Measurements from ENCODE around the gene CHRNA3. TPM values are rescaled to one million over a fixed set of nuclear protein-coding genes. Genes with fewer than 3 reads are reported as not detected.

Gene CHRNA3
- total RNA-seq, 1 donor = not detected

GRCh38 chr15:78637776-78638435 lies 17.1 kb upstream of the CHRNA3 start:
- no peak for DNase-seq (ENCODE audit: low read depth in 2 of 3, low spot score in 2 of 3)

GRCh38 chr15:78636378-78636859 lies 15.6 kb upstream of the CHRNA3 start:
- DNase-seq (ENCODE audit: low read depth in 2 of 3, low spot score in 2 of 3) = no peak

- DNase-seq (ENCODE audit: low read depth in 2 of 3, low spot score in 2 of 3) = no peak
Measured at GRCh38 chr15:78635346-78635745, 14.6 kb upstream of the CHRNA3 start.

GRCh38 chr15:78634210-78635145 lies 13.7 kb upstream of the CHRNA3 start:
- DNase-seq (ENCODE audit: low read depth in 2 of 3, low spot score in 2 of 3) = no peak

GRCh38 chr15:78633348-78633747 lies 12.6 kb upstream of the CHRNA3 start:
- DNase-seq (ENCODE audit: low read depth in 2 of 3, low spot score in 2 of 3) = no peak

DNA sequence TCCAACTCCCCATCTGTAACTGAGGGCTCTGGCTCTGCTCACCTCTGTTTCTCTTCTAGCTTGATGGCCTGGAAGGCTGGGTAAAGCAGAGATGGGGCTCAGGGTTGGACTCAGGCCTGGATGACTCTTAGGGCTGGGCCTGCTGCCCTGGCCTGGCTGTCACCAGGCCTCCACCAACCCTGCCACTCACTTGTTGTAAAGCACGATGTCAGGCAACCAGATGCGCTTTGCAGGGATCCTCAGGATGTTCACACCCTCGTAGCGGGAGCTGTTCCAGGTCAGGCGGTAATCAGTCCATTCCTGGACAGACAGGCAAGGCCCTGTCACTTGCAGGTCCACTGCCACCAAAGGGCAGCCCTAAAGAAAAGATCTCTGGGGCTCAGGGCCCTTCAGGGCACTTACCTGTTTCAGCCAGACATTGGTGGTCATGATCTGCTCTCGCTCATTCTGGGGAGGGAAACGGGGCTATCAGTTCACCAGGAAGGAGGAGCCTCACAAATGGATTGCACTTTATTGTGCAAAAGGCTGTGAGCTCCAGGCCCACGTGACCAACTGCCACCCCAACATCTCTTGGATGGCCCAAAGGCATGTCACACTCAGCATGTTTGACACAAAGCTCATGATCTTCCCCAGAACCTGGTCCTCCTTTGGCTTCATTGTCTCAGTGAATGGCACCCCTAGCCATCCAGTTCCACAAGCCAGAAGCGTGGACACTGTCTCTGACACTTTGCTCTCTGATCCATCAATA lies 10.3 kb upstream of the CHRNA3 start:
- no peak for DNase-seq (ENCODE audit: low read depth in 2 of 3, low spot score in 2 of 3)

DNA sequence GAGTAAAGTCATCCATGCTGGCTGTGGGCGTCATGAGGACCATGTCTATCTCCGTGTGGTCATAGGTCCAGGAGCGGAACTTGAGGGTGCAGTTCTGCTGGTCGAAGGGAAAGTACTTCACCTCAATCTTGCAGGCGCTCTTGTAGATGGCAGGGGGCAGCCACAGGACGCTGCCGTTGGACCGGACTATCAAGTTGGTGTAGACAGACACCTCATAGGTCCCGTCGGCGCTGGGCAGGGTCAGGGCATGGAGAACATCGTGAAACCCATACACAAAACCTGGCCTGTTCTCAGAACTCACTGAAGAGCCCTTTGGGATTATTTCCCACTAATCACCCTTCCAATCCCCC lies 8.9 kb upstream of the CHRNA3 start:
- no peak for DNase-seq (ENCODE audit: low read depth in 2 of 3, low spot score in 2 of 3)

DNA sequence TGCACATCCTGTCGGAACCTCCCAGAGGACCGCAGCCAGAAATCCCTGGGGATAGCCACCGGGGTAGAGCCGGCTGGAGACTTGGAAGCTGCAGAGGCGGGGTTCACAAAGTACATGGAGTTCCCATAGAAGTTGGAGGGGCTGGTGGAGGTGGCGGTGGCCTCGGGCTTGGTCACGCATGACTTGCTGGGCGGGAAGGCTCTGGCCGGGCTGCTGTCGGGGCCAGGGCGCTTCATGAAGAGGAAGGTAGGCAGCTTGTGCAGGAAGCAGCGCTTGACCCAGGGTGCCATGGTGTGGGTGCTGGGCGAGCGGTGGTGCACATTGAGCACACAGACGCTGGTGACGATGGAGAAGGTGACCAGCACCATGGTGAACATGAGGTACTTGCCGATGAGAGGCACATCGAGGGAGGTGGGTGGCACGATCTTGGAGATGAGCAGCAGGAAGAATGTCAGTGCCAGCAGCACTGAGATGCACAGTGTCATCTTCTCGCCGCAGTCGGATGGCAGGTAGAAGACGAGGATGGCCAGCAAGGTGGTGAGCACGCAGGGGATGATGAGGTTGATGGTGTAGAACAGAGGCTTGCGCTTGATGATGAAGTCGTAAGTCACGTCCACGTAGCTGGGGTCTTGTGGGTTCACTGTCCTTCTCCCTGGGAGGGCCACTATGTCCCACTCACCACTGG lies 8.4 kb upstream of the CHRNA3 start:
- DNase-seq (ENCODE audit: low read depth in 2 of 3, low spot score in 2 of 3) = no peak

DNA sequence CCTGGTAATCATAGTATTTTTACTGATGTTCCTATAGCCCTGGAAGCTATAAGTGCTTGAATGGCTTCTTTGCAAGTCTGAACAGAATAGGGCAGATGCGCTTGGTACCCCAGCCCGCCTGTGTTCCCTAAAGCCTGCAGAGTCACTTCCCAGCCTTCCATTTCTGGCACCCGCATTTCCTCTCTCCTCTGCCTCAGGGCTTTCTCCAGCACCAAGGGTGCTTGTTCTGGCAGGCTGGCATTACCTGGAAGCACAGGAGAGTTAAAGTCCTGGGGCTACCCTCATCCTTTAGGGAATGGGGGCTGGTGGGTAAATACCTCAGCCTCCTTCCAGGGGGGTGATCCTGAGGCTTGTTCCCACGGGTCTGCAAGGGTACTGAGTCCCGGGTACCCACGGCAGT lies 7.4 kb upstream of the CHRNA3 start:
- DNase-seq (ENCODE audit: low read depth in 2 of 3, low spot score in 2 of 3) = no peak

- DNase-seq (ENCODE audit: low read depth in 2 of 3, low spot score in 2 of 3) = no peak
Measured at GRCh38 chr15:78627348-78627747, 6.6 kb upstream of the CHRNA3 start.

DNA sequence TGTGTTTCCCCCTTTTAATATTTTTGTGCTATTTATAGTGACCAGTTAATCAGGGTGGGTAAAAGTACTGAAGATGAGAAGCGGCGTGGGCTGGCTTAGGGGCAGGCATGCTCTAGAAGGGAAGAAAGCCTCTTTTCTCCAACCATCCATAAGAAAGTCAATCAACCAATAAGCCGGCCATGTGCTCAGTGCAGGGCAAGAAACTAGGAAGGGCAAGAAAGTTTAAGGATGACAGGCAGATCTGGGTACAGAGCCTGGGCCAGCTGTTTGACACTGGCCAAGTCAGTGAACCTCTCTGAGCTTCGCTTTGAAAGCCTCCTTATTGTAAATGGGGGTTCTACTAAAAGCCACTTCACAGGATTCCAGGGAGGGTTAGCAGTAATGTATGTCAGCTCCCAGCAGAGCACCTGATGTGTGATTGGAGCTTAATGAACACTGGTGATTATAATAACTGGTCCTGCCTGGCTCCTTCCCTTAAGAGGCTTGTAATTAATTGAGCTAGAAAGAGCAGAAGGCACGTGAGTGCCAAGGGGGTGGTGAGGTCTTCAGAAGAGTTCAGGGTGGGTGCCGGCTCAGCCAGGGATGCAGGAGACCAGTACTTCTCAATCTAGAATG lies 5.7 kb upstream of the CHRNA3 start:
- DNase-seq (ENCODE audit: low read depth in 2 of 3, low spot score in 2 of 3) = no peak

DNA sequence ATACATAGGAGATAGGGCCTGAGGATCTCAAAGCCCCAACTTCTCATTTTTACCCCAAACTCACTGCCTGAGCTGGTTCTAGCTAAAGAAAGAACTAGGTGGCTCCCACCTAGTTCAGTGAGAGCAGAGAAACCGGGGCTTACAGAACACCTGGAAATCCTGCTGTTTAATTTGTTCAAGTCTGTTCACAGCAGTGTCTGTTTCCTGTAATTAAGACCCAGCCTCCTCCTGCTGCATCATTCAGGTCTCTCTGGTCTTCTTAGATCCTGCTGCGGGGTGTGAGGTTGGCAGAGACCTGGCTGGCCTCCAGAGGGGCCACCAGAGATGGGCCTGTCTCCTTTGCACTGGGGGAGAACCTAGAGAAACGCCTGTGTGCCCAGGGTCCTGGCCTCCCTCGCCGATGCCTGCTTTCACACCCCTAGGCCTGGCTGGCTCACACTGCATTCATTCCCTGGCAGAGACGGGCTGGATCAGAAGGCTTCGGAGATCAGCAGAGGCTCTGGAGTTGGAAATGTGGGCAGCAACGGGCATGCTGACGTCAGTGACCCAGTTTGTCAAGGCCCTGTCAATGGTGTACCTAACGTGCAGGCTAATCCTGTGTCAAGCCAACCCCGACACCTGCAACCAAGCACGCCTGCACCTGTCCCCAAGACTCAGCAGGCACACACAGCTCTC lies 4.9 kb upstream of the CHRNA3 start:
- peak in 1 of 3 donors; percentile 48 for DNase-seq (ENCODE audit: low read depth in 2 of 3, low spot score in 2 of 3)

DNA sequence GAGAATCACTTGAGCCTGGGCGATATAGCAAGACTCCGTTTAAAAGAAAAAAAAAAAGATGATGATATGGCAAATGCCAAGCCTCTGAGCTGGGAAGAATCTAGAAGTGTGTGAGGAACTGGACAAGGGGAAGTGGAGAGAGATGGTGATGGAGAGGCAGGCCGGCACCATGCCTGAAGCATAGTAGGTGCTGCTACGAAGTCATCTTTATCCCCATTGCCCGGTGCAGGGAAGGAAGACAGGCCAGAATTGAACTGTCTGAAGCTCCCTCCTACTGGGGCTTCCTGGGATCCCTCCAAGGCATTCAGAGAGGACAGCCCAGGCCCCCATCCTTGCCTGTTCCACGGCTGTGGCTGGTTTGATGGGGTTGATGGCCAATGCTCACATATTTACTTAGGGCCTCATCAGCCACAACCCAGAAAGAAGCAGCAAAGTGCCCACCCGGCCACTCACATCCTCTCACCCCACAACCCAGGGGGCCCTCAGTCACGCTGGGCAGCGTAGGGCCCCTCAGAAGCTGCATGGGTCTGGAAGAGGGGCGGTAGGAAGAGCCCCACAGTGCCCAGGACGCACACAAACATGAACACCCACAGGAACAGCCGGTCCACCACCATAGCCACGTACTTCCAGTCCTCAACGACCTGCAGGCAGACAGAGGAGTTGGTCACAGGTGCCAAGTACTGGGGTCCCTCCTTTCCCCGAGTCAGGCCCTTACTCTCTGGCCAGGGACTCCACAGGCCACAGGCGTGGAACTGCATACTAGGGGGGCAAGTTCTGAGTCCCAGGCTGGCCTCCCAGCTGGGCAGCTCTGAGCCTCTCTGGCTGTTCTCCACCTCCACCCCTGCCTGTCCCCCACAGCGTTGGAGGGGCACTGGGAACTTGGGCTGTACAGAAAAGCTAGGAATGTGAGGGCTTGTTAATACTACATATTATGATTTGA lies 4.1 kb upstream of the CHRNA3 start:
- DNase-seq (ENCODE audit: low read depth in 2 of 3, low spot score in 2 of 3) = no peak

GRCh38 chr15:78623786-78624497 lies 3.1 kb upstream of the CHRNA3 start:
- no peak for DNase-seq (ENCODE audit: low read depth in 2 of 3, low spot score in 2 of 3)

DNA sequence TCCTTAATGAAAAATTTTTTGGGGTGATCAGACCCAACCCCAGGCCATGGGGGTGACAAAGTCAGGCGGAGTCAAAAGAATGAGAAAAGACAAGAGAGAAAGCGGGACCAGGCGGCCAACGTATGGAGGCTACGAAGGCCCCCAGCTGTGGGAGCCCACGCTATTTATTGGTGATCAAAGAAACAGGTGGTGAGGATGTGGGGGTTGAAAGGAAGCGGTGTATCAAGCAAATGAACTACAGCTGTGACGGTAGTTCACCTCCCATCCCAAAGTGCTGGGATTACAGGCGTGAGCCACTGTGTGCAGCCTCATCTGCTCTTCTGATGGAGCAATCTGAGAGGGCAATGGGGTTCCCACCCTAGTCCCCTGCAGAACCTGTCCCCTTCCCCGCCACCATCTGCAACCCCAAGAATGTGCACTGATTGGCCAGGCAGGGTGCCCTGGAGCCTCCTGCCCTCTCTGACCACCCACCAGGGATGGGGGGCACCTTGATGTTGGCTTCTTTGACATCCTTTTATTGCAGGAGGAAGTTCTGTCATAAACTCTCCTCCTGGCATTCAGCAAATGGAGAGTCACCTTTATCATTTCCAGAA lies 1.1 kb upstream of the CHRNA3 start:
- no peak for DNase-seq (ENCODE audit: low read depth in 2 of 3, low spot score in 2 of 3)

GRCh38 chr15:78620021-78620526 lies 722 bp downstream of the CHRNA3 start:
- peak in 1 of 3 donors; percentile 14 for DNase-seq (ENCODE audit: low read depth in 2 of 3, low spot score in 2 of 3)
